SK-N-SH (cell line): ENCODE results near the gene PFDN5.

Source experiments
- CTCF ChIP-seq: fragments of 200-600 bp; sonication (generic); IDR thresholded peaks from 2 replicates; pipeline ENCODE4 v1.6.1; 2017; ENCODE audit warnings: antibody characterized with exemption, mild to moderate bottlenecking, moderate library complexity
- EP300 ChIP-seq, 2 experiments: IDR thresholded peaks; 2 replicates each; pipeline versions ENCODE4 v1.4.0 to v1.6.1; 2012; ENCODE audit warnings: borderline replicate concordance in 1 of 2, low read depth in 1 of 2, low read length in 1 of 2
- JUND ChIP-seq: IDR thresholded peaks from 2 replicates; pipeline ENCODE4 v1.4.0; 2012
- NRF1 ChIP-seq: IDR thresholded peaks from 2 replicates; pipeline ENCODE4 v1.6.1; 2012; ENCODE audit warnings: low read depth, mild to moderate bottlenecking, low read length
- POLR2AphosphoS5 ChIP-seq: IDR thresholded peaks from 2 replicates; pipeline ENCODE4 v1.6.1; 2012; ENCODE audit warnings: low read depth, low read length
- RAD21 ChIP-seq: IDR thresholded peaks from 2 replicates; pipeline ENCODE4 v1.6.1; 2012; ENCODE audit warnings: mild to moderate bottlenecking, low read length
- REST ChIP-seq: IDR thresholded peaks from 2 replicates; pipeline ENCODE4 v1.6.1; 2012; ENCODE audit warnings: mild to moderate bottlenecking, low read depth, low read length, moderate library complexity
- TAF1 ChIP-seq: IDR thresholded peaks from 2 replicates; pipeline ENCODE4 v1.6.1; 2012; ENCODE audit warnings: low read depth, mild to moderate bottlenecking, low read length, moderate library complexity, borderline replicate concordance

GRCh38 chr12:53268630-53269562 is 26.4 kb upstream of the PFDN5 start:
- TF ChIP-seq TAF1 (no peak), JUND (no peak), POLR2AphosphoS5 (no peak), EP300 (IDR thresholded peaks at IDR 0.05; ENCODE audit: borderline replicate concordance in 1 of 2, low read depth in 1 of 2, low read length in 1 of 2) (no peak), CTCF (no peak), REST (no peak), RAD21 (no peak), NRF1 (no peak)
